Skeletal muscle cell (primary cell): ENCODE measurements around the gene DGKI.
A peak's percentile ranks its signal among the peaks of the same experiment; 100 is the strongest.

Experiments
- DNase-seq: peaks from one replicate; pipeline ENCODE4 v3.0.0-alpha.2; 2010; ENCODE audit warnings: low read depth
- H3K4me3 ChIP-seq: 2 replicates; pipeline ENCODE4 v1.5.1; 2011; ENCODE audit warnings: low read depth, mild to moderate bottlenecking, control low read depth, low read length, moderate library complexity

DGKI gene

GRCh38 chr7:137873979-137874777, 27.4 kb upstream of the DGKI start:
- DNase-seq = peak; percentile 98
- no peak overlapping the region for H3K4me3 ChIP-seq

GRCh38 chr7:137873524-137873923, 26.8 kb upstream of the DGKI start:
- H3K4me3 ChIP-seq = no peak overlapping the region
- DNase-seq = peak; percentile 83

- DNase-seq = no peak
- no peak overlapping the region for H3K4me3 ChIP-seq
These were observed 24.6 kb upstream of the DGKI start for GRCh38 chr7:137871170-137871915.

- no peak for DNase-seq
- H3K4me3 ChIP-seq = no peak overlapping the region
These were observed 23.9 kb upstream of the DGKI start for GRCh38 chr7:137870684-137871083.

DNA sequence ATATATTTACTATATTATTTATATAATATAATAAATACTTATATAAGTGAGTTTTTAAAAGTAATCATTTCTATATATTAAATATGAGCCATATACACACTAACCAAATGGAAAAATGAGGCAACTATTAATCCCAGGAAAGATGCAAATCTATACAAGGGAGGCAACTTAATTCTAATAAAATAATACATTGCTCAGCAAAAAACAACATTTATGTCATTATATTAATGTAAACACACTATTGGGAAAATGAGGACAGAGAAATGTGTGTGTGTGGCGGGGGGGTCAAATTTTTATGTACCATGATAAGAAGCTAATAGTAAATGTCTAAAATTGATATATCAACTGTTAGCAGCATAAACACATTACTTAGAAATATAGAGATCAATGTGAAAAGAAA, 23.3 kb upstream of the DGKI start:
- H3K4me3 ChIP-seq = no peak overlapping the region
- no peak for DNase-seq

DNA sequence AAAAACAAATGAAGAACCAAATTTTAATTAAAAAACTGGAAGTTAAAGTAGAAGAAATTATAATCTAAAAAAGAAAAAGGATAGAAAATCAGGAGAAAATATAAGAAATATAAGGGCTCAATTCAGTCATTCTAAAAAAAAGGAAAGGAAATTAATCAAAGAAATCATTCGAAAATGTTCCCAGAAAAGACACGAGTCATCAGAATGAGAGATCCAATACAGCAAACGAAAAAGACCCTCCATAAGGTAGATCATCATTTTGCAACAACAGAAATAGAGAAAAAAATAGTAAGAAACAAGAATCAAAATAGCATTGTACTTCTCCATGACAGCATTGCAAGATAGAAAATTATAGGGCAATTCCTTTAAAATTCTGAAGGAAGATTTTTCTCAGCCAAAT, 22.5 kb upstream of the DGKI start:
- no peak overlapping the region for H3K4me3 ChIP-seq
- DNase-seq = no peak

DNA sequence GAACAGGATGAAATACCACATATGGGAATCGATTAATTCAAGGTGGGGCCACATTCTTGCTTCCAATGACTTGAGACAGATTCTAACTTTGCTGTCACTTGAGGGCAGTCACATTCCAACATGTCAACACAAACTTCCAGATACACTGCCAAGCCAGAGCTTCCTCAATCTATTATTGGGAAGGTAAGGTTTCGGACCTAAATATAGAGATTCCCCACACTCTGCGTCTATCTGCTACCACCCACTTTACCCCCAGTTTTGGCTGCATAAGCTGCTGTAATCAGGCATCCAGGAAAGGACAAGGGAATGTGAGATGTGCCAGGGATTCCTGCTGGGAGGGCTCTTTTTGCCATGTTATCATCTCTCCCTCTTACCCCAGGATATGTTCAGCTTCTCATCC, 20.5 kb upstream of the DGKI start:
- no peak for DNase-seq
- H3K4me3 ChIP-seq = no peak overlapping the region

GRCh38 chr7:137865764-137866163, 19.0 kb upstream of the DGKI start:
- H3K4me3 ChIP-seq = no peak overlapping the region
- DNase-seq = no peak

GRCh38 chr7:137862964-137863363, 16.2 kb upstream of the DGKI start:
- no peak for DNase-seq

DNA sequence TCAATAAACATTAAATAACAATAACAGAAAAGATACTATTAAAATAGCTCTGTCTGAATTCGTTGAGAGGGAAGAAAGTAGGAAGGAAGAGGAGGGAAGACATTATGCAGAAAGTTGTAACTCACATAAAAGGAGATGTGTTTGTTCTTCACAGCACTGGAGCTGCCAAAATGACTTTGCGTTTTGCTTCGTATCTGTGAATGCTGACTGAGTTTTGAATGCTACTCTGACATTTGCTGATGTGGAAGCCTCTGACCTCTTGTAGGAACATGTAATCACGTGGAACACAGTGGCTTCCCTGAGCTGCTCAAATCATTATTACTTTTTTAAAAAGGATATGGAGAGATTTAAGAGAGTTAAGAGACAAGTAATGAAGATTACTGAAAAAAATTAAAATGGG, 15.6 kb upstream of the DGKI start:
- H3K4me3 ChIP-seq = no peak overlapping the region
- no peak for DNase-seq

More at GRCh38 chr7:137862964-137863363, 16.2 kb upstream of the DGKI start:
- H3K4me3 ChIP-seq = no peak overlapping the region

DNA sequence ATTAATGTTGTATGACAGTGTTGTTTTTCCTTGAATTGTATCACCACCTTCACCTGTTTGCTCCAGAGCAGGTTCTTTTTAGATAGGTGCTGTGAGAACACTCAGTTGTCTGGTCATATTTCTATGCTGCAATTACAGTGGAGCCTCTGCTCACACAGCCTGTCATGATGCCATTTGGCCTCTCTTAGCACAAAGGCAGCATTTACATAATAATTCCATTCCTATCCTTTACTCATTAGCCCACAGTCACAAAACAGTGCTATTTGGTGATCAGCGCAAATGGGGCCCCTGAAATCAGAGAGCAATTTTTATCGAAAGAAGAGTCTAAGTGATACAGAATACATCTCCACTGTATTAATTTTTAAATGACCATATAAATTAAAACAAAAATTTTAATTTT, 13.8 kb upstream of the DGKI start:
- no peak overlapping the region for H3K4me3 ChIP-seq
- DNase-seq = no peak

GRCh38 chr7:137853053-137853452, 6.3 kb upstream of the DGKI start:
- DNase-seq = no peak
- no peak overlapping the region for H3K4me3 ChIP-seq

- DNase-seq = no peak
- no peak overlapping the region for H3K4me3 ChIP-seq
These were observed 5.3 kb upstream of the DGKI start for GRCh38 chr7:137852108-137852507.

DNA sequence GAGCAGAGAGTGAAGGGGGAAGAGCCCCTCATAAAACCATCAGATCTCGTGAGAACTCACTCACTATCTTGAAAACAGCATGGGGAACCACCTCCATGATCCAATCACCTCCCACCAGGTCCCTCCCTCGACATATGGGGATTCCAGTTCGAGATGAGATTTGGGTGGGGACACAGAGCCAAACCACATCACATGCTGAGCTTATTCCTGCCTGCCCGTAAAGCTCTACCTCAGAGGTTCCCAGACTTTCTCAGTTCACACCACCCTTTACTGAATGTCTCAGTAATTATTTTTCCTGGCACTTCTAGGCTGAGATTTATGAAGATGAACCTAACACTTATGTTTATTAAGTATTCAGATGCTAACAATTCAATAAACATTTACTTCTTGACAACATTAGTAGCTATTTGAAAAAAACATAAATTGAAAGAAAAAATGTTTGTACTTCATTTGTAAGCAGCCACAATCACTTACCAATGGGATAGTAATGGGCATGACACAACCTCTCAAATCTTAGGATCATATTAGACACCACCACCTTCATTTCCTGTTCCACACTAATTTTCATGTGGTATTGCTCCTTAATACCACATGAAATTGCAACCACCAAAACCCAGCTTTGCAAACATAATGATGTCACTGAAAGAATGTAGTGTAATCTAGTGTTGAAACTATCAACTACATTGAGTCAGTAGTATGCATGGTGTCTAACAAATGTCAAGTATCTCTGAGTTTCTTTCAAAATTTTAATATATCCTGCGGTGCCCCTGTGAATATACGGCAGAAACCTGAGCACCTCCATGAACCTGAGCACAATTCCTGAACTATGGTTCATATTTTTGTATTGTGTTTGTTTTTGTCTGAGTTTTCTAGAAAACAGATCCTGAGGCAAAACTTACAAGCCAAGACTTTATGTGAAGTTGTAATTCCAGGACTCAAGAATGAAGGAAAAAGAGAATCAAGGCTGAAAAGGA, 4.5 kb upstream of the DGKI start:
- DNase-seq = no peak
- H3K4me3 ChIP-seq = no peak overlapping the region

GRCh38 chr7:137850571-137850970, 3.8 kb upstream of the DGKI start:
- DNase-seq = no peak

GRCh38 chr7:137848095-137848494, 1.3 kb upstream of the DGKI start:
- no peak overlapping the region for H3K4me3 ChIP-seq
- no peak for DNase-seq

More at GRCh38 chr7:137850571-137850970, 3.8 kb upstream of the DGKI start:
- no peak overlapping the region for H3K4me3 ChIP-seq

DNA sequence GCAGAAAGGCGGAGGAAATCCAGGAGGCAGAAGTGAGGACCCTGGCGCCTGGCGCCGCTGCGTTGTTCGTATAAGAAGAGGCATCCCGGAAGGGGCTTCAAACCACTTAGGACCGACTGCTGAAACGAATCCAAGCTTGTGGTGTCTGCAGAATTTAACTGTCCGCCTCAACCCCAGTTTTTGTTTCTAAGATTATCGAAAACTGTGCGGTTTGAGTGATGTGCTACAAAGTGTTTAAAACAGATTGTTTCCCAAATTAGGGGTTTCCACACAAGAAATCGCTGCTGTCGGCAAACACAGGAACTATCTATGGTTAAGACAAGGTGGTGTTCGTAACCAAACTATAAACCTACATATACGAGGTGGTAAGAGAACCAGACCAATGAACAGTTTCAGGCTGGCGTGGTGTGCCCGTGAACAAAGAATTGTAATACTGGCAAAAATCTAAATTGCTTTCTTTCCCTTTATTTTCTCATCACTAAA, 835 bp upstream of the DGKI start:
- peak overlapping the region; percentile 59 for H3K4me3 ChIP-seq
- no peak for DNase-seq

DNA sequence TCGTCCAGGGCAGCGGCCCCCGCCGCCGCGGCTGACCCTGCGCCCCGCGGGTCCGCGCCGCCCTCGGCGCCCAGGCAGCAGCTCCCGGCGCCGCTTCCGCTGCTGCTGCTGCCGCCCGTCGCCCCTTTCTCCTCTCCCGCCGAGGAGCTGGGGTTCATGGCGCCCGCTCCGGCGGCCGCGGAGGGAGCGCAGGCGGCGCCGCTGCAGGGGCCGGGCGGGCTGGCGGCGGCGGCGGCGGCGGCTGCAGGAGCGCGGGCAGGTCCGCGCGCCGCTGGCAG, 286 bp downstream of the DGKI start:
- no peak for DNase-seq
- peak overlapping the region; percentile 59 for H3K4me3 ChIP-seq

- no peak for DNase-seq
- no peak overlapping the region for H3K4me3 ChIP-seq
These were observed 1.9 kb downstream of the DGKI start for GRCh38 chr7:137844677-137845425.
